GM12878 (cell line): ENCODE measurements around the gene DDX10. TPM values are rescaled to one million over a fixed set of nuclear protein-coding genes. Genes with fewer than 3 reads are reported as not detected.
A peak's percentile ranks its signal among the peaks of the same experiment; 100 is the strongest.

Experiments used
- ATAC-seq: fragments of 200-7000 bp; cut with Tn5 transposase; 3 replicates; pipeline ENCODE4 v1.9.1; 2020; ENCODE audit warnings: mild to moderate bottlenecking, moderate library complexity
- BruUV-seq: library from RNA; stranded (reverse); fragments of 400-500 nt; replicated peaks from 2 replicates; lab custom pipeline; 2021; lab: Mats Ljungman, UMichigan
- CTCF ChIA-PET: fragments of 300-600 bp; sonication (Branson Sonifier 250); formaldehyde crosslinking; extraction: SDS; loops from one replicate; lab custom pipeline; 2021; ENCODE audit warnings: inconsistent platforms; lab: Yijun Ruan, JAX
- POLR2A ChIA-PET: fragments of 350-600 bp; formaldehyde crosslinking; extraction: SDS; loops from one replicate; lab custom pipeline; 2021; ENCODE audit warnings: inconsistent platforms; lab: Charles Lee
- RAD21 ChIA-PET: fragments of 300-600 bp; sonication (Branson Sonifier 250); formaldehyde crosslinking; loops from one replicate; lab custom pipeline; 2023; ENCODE audit warnings: antibody characterized with exemption; ENCODE audit not compliant: unreplicated experiment; lab: Charles Lee
- SMC1A ChIA-PET: fragments of 300-600 bp; sonication (Branson Sonifier 250); formaldehyde crosslinking; loops from one replicate; lab custom pipeline; 2023; ENCODE audit not compliant: unreplicated experiment, uncharacterized antibody; lab: Charles Lee
- DNase-seq: peaks from one replicate; pipeline ENCODE4 v3.0.0-alpha.2; 2011; ENCODE audit warnings: low read depth, low spot score
- FAIRE-seq: peaks from 3 replicates; lab custom pipeline; 2011; peaks lifted over from hg19 to GRCh38; lab: Jason Lieb, UNC
- H2AFZ ChIP-seq: 2 replicates; pipeline ENCODE4 v1.6.0; 2011; ENCODE audit warnings: low read depth, low read length, control low read depth; ENCODE audit not compliant: control insufficient read depth
- H3K27ac ChIP-seq: 2 replicates; pipeline ENCODE4 v1.5.1; 2011; ENCODE audit warnings: control low read depth; ENCODE audit not compliant: control insufficient read depth, insufficient read depth
- H3K27me3 ChIP-seq, 2 experiments: replicated peaks in 1 of 2; 2 replicates each; pipeline versions ENCODE4 v1.6.0 to v1.6.1; 2011; ENCODE audit warnings: low read length in 1 of 2; ENCODE audit not compliant: control insufficient read depth in 2 of 2, insufficient read depth in 2 of 2
- H3K36me3 ChIP-seq, 2 experiments: 2 replicates each; pipeline ENCODE4 v1.5.1; 2011; ENCODE audit warnings: low read length in 1 of 2; ENCODE audit not compliant: control insufficient read depth in 2 of 2, insufficient read depth in 2 of 2
- H3K4me1 ChIP-seq: 2 replicates; pipeline ENCODE4 v1.6.1; 2011; ENCODE audit warnings: mild to moderate bottlenecking, low read length, moderate library complexity, mixed read lengths; ENCODE audit not compliant: control insufficient read depth, insufficient read depth
- H3K4me2 ChIP-seq: 2 replicates; pipeline ENCODE4 v1.6.0; 2011; ENCODE audit warnings: control low read depth; ENCODE audit not compliant: control insufficient read depth, insufficient read depth
- H3K4me3 ChIP-seq: fragments of 200-600 bp; sonication (generic); 2 replicates; pipeline ENCODE4 v1.5.1; 2016
- H3K79me2 ChIP-seq: 2 replicates; pipeline ENCODE4 v1.6.0; 2011; ENCODE audit warnings: low read length; ENCODE audit not compliant: control insufficient read depth, insufficient read depth
- H3K9ac ChIP-seq: 2 replicates; pipeline ENCODE4 v1.8.0; 2011; ENCODE audit warnings: low read length, control low read depth, mixed read lengths; ENCODE audit not compliant: control insufficient read depth, insufficient read depth
- H3K9me3 ChIP-seq: replicated peaks from 3 replicates; pipeline ENCODE4 v1.5.1; 2011; ENCODE audit warnings: mild to moderate bottlenecking, low read length; ENCODE audit not compliant: control insufficient read depth, insufficient read depth
- H4K20me1 ChIP-seq: 2 replicates; pipeline ENCODE4 v1.6.0; 2011; ENCODE audit not compliant: control insufficient read depth, insufficient read depth
- JUNB ChIP-seq: IDR thresholded peaks from 2 replicates; pipeline ENCODE4 v1.6.1; 2016; ENCODE audit warnings: antibody characterized with exemption, mild to moderate bottlenecking
- KDM1A ChIP-seq: fragments of 200-600 bp; sonication (generic); IDR thresholded peaks from 2 replicates; pipeline ENCODE4 v1.6.1; 2016; ENCODE audit warnings: borderline replicate concordance
- REST ChIP-seq: IDR thresholded peaks from 2 replicates; pipeline ENCODE4 v1.6.1; 2012; ENCODE audit warnings: mild to moderate bottlenecking, low read depth, low read length
- ZNF274 ChIP-seq: IDR thresholded peaks from one replicate; pipeline ENCODE4 v1.8.0; 2011; ENCODE audit not compliant: insufficient read length, insufficient read depth
- in situ Hi-C: fragments of 300-500 bp; cut with MboI; formaldehyde crosslinking; loops from 9 replicates; pipeline ENCODE4 v1.14.3; 2018; ENCODE audit warnings: mixed read lengths
- intact Hi-C: fragments of 100-400 bp; cut with micrococcal nuclease; formaldehyde crosslinking; loops from one replicate; pipeline ENCODE4 v1.14.2; 2022; ENCODE audit not compliant: unreplicated experiment
- polyA plus RNA-seq, 11 experiments: library from polyadenylated mRNA; depleted of rRNA in 4 of 11; unstranded in 6 of 11; stranded (reverse) in 5 of 11; fragments of >200 nt; fragmentation: Nextera tagmentation in 4 of 11; fragmentation: Illumina TruSeq in 1 of 11; extraction: Ambion mirVana in 4 of 11; extraction: Trizol in 1 of 11; gene quantifications; 1 replicate in 1 of 11; 2 replicates in 10 of 11; pipeline versions ENCODE4 v1.2.1 to v1.2.3, GENCODE V29; 2011 to 2016; ENCODE audit warnings: inconsistent platforms in 2 of 11, missing spikeins in 2 of 11, low read depth in 1 of 11
- total RNA-seq, 4 experiments: library from RNA; depleted of rRNA in 3 of 4; stranded (reverse); fragments of >200 nt in 3 of 4; fragmentation: Illumina TruSeq in 1 of 4; extraction: Trizol in 1 of 4; gene quantifications; 2 replicates each; pipeline versions ENCODE4 v1.2.1 to v1.2.3, GENCODE V29; 2013 to 2021
- TF ChIP-seq, protein P1 (sequence below): fragments of 450-650 bp; IDR thresholded peaks from 2 replicates; pipeline ENCODE4 v1.6.1; 2014; ENCODE audit warnings: mild to moderate bottlenecking

DDX10 gene
- total and polyA plus RNA-seq, 10 of the 15 experiments (the other 5 are each of a cell fraction or from before 2014, with no cell fraction given), result 20.9 to 51.5 (median 31.9) TPM

DNA sequence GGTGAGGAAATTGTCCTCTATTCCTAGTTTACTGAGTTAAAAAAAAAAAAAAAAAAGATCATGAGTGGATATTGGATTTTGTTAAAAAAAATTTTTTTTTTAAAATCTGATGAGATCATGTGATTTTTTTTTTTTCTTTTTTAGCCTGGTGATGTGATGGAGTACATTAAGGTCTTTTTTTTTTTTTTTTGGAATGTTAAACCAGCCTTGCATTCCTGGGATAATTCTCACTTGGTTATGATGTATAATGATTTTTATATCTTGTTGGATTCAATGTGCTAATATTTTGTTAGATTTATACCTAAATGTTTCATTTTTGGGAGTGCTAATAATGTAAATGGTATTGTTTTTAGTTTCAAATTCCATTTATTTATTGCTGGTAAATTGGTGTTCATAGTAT is 43.3 kb downstream of the DDX10 start (continued):
- TF ChIP-seq REST, result no peak
- TF ChIP-seq ZNF274, result no peak
- TF ChIP-seq, protein P1, sequence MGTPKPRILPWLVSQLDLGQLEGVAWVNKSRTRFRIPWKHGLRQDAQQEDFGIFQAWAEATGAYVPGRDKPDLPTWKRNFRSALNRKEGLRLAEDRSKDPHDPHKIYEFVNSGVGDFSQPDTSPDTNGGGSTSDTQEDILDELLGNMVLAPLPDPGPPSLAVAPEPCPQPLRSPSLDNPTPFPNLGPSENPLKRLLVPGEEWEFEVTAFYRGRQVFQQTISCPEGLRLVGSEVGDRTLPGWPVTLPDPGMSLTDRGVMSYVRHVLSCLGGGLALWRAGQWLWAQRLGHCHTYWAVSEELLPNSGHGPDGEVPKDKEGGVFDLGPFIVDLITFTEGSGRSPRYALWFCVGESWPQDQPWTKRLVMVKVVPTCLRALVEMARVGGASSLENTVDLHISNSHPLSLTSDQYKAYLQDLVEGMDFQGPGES, result no peak

- Histone ChIP-seq H3K4me1 (peaks cover 8% of the 10 kb centered on the region; the same call in 1 of the 2 replicates), H2AFZ (no peak overlapping the region), H3K27me3 (no peaks in the 10 kb centered on the region), H3K36me3 (peaks cover 9 to 12% of the 10 kb centered on the region in 2 experiments; a peak in 3 of 4 replicates), H3K4me2 (no peak overlapping the region), H3K27ac (no peak overlapping the region), H4K20me1 (no peaks in the 10 kb centered on the region), H3K4me3 (no peak overlapping the region), H3K79me2 (peaks cover 5% of the 10 kb centered on the region), H3K9ac (no peak overlapping the region), H3K9me3 (peaks cover 14% of the 10 kb centered on the region)
- BruUV-seq, result no TSS peak
- RAD21 ChIA-PET, result interaction anchor here (1.2 to 2.0 kb wide), 4 partner anchors 10 to 161 kb away, joined by 3 to 7 read pairs (median 4); no protein-coding TSS in a partner anchor
- CTCF ChIA-PET, result interaction anchor here (0.6 to 3.9 kb wide), 8 partner anchors 9 to 1139 kb away, joined by 3 to 18 read pairs (median 5); partner anchors contain the start of gene DDX10
- in situ Hi-C loops (no loop called here), intact Hi-C loops (no loop called here)
- DNase-seq, result no peak
- POLR2A ChIA-PET, result interaction anchor here (1.5 kb wide), 1 partner anchor 10 kb away, joined by 7 read pairs; no protein-coding TSS in a partner anchor
- peak; percentile 60 for ATAC-seq
- no peak for FAIRE-seq
- TF ChIP-seq JUNB (peak; percentile 21; the same call in 1 of the 2 replicates), KDM1A (no peak)
- SMC1A ChIA-PET, result interaction anchor here (0.7 to 7.3 kb wide), 10 partner anchors 10 to 143 kb away, joined by 3 to 51 read pairs (median 4); partner anchors contain the start of gene DDX10
Observed at GRCh38 chr11:108709741-108710140, 44.9 kb downstream of the DDX10 start.
